Nucleus accumbens (tissue), 56 donors: ENCODE data around the gene ARHGEF16.

Source experiments
- DNase-seq, 56 donors: peaks; one replicate each; lab custom pipeline; 2025; lab: John Stamatoyannopoulos, UW

ARHGEF16 gene

GRCh38 chr1:3465091-3465934, 10.8 kb downstream of the ARHGEF16 start:
- no peak for DNase-seq

DNA sequence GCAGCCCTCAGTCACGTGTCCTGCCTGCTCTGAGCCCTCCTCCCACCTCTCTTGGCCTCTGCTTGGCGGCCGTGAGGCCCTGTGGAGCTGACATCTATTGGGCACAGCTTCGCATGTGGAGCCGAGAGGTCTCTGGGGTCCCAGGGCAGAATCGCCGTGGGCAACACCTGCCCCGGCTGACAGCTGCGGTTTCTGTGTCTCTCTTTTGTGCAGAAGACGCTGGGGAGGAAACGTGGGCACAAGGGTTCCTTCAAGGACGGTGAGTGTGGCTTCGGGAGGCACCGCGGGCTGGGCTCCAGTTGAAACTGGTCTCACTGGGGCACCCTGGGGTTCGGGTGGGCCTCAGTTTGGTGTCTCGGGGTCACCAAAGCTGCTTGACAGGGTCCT, 11.5 kb downstream of the ARHGEF16 start:
- no peak for DNase-seq

GRCh38 chr1:3466366-3467075, 12.1 kb downstream of the ARHGEF16 start:
- no peak for DNase-seq

DNA sequence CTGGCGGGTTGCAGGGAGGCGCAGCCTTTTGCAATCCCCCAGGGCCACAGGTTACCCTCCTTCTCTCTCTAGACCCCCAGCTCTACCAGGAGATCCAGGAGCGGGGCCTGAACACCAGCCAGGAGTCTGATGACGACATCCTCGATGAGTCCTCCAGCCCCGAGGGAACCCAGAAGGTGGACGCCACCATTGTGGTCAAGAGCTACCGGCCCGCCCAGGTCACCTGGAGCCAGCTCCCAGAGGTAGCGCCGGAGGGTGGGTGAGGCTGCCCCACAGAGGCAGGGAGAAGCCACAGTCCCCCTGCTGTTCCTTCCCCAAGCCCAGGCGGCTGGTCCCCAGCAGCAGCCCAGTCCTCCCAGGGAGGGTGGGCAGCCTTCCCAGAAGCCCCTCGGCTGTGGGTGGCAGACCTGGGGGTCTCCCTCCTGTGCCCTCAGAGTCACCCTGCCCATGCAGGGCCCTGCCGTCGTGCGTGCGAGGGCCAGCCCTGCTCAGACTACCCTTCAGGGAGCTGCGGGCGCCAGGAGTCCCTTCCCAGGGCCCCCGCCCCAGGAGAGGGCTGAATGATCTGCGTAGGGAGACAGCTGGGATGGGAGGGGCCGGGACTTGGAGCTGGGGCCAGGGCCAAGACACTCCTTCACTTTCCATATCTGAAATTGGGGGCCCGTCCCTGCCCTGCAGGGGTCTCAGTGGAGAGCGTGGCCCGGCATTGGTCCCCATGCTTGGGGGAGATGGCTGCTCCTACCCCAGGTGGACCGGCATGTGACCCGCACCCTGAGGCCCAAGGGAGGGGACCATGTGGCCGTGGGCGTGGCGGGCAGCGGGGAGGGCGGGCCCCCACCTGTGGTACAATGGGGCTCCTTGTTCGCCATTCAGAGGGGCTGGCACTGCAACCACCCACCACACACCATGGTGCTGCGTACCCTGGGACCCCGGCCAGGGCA, 12.9 kb downstream of the ARHGEF16 start:
- no peak for DNase-seq

DNA sequence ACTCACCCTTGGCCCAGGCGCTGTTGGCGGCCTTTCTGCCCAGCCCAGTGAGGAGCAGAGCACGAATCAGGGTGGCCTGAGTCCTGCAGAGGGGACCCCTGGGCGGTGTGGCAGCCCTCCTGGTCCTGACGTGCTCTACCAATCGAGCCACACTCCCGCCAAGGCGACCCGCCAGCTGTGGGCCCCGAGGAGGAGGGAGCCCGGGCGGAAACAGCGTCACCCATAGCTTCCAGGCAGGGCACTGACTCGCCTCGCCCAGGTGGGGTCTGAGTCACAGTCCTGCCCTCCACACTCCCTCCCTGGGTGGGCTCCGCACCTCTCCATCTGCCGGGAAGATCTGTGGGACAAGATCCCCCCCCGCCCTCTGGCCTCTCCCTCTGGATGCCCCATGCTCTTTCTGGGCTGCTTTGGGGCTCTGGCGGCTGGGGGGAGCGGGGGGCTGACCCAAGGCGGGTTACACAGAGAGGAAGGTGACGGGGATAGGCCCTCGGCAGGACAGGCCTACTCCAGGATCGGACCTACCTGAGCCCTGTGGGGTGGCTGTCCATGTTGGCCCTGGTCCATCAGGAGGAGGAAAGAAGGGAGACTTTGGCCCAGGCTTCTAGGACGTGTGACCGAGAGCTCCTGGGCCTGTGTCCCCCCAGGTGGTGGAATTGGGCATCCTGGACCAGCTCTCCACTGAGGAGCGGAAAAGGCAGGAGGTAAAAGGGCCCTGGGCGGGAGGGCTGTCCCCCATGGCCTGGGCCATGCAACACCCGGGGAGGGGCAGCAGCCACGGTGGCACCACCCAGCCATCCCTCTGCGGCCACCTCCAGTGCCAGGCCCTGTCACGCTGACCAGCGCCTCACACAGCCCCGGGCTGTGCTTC, 14.0 kb downstream of the ARHGEF16 start:
- DNase-seq: no peak

GRCh38 chr1:3469104-3469848, 14.8 kb downstream of the ARHGEF16 start:
- no peak for DNase-seq

- DNase-seq: peak in 1 of 56 donors; percentile 70
These were observed 15.6 kb downstream of the ARHGEF16 start for GRCh38 chr1:3469849-3470649.

DNA sequence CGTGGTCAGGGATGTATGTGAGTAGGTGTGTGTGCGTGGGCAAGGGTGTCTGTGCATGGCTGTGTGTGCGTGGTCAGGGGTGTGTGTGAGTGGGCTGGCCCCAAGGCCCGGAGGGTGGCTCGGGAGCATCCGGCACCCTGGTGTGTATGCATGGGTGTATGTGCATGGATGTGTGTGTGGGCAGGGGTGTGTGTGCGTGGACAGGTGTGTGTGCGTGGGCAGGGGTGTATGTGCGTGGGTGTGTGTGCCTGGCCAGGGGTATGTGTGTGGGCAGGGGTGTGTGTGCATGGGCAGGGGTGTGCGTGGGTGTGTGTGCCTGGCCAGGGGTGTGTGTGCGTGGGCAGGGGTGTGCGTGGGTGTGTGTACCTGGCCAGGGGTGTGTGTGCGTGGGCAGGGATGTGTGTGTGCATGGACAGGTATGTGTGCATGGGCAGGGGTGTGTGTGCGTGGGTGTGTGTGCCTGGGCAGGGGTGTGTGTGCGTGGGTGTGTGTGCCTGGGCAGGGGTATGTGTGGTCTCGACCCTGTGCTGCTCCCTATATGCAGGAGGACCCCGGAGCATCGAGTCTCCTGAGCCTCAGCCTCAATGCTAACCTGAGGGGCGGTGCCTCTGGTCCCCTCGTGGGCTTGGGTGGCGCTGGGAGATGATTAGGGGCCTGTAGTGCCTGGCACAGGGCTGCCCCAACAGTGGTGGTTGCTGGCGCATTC, 16.3 kb downstream of the ARHGEF16 start:
- DNase-seq: peak in 1 of 56 donors; percentile 78

DNA sequence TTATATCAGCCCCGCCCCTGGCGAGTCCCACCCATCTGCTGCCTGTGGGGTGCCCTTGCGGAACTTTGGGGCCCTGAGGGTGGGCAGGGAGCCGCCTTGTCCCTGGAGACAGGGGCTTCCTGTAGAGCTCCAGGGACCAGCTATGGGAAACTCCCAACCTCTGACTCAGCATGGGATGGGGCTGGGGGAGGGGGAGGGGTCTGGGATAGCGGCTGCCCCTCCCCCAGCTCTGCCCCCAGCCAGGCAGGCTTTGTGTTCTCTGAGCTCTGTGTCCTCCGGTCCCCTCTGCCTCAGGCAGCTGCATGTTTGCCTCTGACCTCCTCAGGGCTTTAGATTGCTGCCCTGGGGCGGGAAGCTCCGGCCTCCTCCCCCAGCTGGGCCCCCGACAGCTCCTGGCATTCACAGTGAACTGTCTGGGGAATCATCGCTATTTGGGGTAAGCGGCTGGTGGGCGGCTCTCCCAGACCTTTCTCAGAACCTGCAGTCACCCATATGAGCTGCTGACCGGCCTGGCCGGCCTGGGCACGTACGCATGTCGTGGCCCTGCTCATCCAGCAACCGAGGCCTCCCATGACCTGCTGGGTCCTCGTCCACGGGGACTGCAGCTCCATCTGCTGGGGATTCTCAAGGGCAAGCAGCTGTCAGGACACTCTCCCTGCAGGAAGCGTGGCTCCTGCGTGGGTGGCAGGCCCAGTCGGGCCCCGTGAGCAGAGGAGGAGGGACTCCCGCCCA, 17.1 kb downstream of the ARHGEF16 start:
- DNase-seq: peak in 14 of 56 donors; percentile 13 to 47 (median 30)

DNA sequence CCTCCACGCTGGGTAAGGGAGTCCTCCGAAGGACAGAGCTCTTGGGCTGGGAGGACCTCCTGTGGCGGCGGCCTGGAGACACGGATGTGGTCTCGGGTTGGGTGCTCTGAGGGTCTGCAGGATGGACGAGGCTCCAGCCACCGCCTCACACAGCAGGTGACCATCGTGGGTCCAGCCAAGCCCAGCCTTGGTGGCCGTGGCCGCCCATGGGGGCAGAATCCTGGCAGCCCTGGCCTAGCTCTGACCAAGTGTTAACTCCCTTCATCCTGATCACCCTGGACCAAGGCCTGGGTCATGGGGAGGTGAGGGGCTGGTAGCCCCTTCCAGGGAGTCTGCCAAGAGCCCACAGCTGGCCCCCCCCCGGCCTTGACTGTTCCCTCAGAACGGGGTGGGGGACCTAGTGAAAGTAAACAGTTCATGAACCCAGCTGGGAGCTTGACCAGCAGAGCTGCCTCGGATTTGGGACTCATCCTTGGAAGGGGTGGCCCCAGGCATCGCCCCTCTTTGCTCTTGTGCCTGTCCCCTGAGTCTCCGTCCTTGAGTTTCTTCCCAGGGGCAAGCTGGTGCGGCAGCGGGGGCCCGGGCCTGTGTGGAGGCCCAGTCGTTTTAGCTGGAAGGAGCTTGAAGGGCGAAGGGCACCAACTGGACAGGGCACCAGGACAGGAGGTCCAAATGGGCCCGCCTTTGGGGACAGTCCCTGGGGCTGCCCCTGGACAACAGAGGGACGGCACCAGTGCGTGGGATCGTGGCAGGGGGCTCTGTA, 17.8 kb downstream of the ARHGEF16 start:
- no peak for DNase-seq

- no peak for DNase-seq
These were observed 18.4 kb downstream of the ARHGEF16 start for GRCh38 chr1:3472906-3473305.

DNA sequence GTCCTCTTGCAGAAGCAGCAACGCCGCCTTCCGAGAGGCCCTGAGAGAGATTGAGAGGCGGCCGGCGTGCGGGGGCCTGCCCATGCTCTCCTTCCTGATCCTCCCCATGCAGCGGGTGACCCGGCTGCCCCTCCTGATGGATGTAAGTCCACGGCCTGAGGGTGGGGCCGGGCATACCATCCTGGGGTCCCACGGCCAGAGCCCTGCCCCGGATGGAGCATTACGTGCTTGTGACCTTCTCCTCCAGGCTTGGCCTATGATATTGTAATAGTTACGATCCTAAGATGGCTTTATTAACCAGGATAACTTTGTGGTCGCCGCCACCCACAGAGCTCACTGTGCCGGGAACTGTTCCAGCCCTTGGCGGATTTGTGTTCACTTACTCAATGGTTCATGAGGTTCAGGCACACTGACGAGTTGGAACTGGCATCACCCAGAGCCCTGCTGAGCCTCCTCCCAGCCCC, 18.9 kb downstream of the ARHGEF16 start:
- peak in 6 of 56 donors; percentile 16 to 38 (median 32) for DNase-seq

DNA sequence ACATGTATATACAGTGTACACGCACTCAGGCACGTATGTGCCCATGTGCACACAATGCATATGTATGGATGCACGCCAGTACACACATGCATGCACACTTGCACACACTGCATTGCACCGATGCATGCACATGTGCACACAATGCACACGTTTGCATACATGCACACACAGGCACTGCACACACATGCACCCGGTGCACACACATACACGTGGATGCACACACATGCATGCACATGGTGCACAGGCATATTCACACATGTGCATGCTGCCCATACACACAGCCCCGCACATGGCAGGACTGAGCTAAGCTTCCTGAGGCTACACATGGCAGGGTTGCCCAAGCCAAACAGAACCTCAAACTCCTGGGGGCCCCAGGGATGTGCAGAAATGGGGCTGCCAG, 19.6 kb downstream of the ARHGEF16 start:
- DNase-seq: no peak

DNA sequence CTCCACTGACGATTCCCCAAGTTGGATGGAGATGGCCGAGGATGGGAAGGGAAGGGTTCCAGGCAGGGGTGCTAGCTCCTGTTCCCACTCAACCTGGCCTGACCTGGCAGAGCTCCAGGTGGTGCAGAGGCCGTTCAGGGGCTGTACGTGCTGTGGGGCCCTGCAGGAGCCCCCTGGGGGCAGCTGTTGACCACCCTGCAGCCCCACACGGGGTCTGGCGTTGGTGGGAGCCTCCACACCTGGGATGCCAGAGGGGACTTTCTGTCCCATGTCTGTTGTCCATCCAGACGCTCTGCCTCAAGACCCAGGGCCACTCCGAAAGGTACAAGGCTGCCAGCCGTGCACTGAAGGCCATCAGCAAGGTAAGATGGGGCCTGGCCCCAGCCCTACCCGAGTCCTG, 20.0 kb downstream of the ARHGEF16 start:
- no peak for DNase-seq

GRCh38 chr1:3475839-3476573, 21.5 kb downstream of the ARHGEF16 start:
- no peak for DNase-seq
